Measurements from ENCODE around the gene F2RL1.

- TF ChIP-seq CTCF (IDR thresholded peaks at IDR 0.05; ENCODE audit: insufficient read depth, low read depth, low read length) (no peak), EZH2 (IDR thresholded peaks at IDR 0.05; ENCODE audit: insufficient read depth, low read length) (no peak)
Measured at GRCh38 chr5:76854644-76855043, 35.8 kb downstream of the F2RL1 start.
